ENCODE measurements around the gene SHISA9.

DNA sequence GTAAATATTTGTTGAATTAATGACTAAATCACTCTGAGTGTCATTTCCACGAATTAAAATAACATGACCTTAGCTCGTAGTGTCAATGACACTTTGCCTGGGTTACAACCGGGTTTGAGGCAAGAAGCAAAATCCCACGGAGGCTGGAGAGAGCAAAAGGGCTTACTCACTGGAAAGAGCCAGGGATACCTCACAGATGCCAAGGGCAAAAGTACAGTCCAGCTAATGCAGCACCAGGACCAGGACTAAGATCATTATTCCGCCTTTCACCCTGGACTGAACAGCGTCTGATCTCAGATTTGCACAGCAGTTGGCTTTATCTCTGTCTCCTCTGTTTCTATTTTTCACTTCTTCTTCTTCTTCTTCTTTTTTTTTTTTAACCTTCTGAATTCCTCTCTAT is 175.5 kb downstream of the SHISA9 start:
- TF ChIP-seq, protein P1, sequence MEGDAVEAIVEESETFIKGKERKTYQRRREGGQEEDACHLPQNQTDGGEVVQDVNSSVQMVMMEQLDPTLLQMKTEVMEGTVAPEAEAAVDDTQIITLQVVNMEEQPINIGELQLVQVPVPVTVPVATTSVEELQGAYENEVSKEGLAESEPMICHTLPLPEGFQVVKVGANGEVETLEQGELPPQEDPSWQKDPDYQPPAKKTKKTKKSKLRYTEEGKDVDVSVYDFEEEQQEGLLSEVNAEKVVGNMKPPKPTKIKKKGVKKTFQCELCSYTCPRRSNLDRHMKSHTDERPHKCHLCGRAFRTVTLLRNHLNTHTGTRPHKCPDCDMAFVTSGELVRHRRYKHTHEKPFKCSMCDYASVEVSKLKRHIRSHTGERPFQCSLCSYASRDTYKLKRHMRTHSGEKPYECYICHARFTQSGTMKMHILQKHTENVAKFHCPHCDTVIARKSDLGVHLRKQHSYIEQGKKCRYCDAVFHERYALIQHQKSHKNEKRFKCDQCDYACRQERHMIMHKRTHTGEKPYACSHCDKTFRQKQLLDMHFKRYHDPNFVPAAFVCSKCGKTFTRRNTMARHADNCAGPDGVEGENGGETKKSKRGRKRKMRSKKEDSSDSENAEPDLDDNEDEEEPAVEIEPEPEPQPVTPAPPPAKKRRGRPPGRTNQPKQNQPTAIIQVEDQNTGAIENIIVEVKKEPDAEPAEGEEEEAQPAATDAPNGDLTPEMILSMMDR (IDR thresholded peaks at IDR 0.05): no peak
- TF ChIP-seq FOXM1 (IDR thresholded peaks at IDR 0.05; ENCODE audit: low read depth) (no peak), TEAD4 (IDR thresholded peaks at IDR 0.05; ENCODE audit: borderline replicate concordance, insufficient read depth) (no peak), SIN3A (IDR thresholded peaks at IDR 0.05; ENCODE audit: borderline replicate concordance, low read depth, low read length) (no peak), ELF1 (IDR thresholded peaks at IDR 0.05) (no peak)
- TF ChIP-seq, protein P2, sequence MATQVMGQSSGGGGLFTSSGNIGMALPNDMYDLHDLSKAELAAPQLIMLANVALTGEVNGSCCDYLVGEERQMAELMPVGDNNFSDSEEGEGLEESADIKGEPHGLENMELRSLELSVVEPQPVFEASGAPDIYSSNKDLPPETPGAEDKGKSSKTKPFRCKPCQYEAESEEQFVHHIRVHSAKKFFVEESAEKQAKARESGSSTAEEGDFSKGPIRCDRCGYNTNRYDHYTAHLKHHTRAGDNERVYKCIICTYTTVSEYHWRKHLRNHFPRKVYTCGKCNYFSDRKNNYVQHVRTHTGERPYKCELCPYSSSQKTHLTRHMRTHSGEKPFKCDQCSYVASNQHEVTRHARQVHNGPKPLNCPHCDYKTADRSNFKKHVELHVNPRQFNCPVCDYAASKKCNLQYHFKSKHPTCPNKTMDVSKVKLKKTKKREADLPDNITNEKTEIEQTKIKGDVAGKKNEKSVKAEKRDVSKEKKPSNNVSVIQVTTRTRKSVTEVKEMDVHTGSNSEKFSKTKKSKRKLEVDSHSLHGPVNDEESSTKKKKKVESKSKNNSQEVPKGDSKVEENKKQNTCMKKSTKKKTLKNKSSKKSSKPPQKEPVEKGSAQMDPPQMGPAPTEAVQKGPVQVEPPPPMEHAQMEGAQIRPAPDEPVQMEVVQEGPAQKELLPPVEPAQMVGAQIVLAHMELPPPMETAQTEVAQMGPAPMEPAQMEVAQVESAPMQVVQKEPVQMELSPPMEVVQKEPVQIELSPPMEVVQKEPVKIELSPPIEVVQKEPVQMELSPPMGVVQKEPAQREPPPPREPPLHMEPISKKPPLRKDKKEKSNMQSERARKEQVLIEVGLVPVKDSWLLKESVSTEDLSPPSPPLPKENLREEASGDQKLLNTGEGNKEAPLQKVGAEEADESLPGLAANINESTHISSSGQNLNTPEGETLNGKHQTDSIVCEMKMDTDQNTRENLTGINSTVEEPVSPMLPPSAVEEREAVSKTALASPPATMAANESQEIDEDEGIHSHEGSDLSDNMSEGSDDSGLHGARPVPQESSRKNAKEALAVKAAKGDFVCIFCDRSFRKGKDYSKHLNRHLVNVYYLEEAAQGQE (IDR thresholded peaks at IDR 0.05; ENCODE audit: low read depth, low read length): no peak

All from SK-N-SH (cell line).